ENCODE results near the gene PDGFA.

DNA sequence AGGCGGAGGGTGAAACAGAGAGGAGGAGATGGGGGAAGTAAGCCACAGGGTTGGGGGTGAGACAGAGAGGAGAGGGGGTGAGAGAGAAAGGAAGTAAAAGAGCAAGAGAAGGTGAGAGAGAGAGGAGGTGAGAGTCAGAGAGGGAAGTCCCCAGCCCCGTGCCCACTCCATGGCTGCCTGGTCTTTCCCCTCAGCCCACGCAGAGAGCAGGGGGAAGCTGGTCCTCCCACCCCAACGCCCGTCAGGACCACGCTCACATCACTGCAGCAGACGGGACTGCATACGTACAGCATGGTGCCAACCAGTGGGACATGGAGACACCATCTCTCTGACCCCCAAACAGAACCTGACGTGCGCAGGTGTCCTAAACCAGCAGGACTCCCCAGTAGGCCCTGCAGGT lies 12.1 kb upstream of the PDGFA start:
- TF ChIP-seq, protein P1, sequence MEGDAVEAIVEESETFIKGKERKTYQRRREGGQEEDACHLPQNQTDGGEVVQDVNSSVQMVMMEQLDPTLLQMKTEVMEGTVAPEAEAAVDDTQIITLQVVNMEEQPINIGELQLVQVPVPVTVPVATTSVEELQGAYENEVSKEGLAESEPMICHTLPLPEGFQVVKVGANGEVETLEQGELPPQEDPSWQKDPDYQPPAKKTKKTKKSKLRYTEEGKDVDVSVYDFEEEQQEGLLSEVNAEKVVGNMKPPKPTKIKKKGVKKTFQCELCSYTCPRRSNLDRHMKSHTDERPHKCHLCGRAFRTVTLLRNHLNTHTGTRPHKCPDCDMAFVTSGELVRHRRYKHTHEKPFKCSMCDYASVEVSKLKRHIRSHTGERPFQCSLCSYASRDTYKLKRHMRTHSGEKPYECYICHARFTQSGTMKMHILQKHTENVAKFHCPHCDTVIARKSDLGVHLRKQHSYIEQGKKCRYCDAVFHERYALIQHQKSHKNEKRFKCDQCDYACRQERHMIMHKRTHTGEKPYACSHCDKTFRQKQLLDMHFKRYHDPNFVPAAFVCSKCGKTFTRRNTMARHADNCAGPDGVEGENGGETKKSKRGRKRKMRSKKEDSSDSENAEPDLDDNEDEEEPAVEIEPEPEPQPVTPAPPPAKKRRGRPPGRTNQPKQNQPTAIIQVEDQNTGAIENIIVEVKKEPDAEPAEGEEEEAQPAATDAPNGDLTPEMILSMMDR (IDR thresholded peaks at IDR 0.05; ENCODE audit: low read depth, low read length, poor library complexity, severe bottlenecking) = no peak
- no peak for TF ChIP-seq EZH2phosphoT487 (IDR thresholded peaks at IDR 0.05; ENCODE audit: borderline replicate concordance, low read length)

Measured in DOHH2 (cell line).